GM23338 (cell line): ENCODE measurements around the gene PLA2G4B. TPM values are rescaled to one million over a fixed set of nuclear protein-coding genes. Genes with fewer than 3 reads are reported as not detected.
A peak's percentile ranks its signal among the peaks of the same experiment; 100 is the strongest.

ENCODE experiments used
- ATAC-seq: fragments of 200-7000 bp; cut with Tn5 transposase; 3 replicates; pipeline ENCODE4 v1.9.1; 2020
- DNase-seq: peaks from one replicate; pipeline ENCODE4 v3.0.0-alpha.2; 2015; ENCODE audit warnings: low spot score
- H2AFZ ChIP-seq: fragments of 200-600 bp; sonication (generic); 2 replicates; pipeline ENCODE4 v1.8.0; 2016; ENCODE audit warnings: antibody characterized with exemption, mild to moderate bottlenecking, moderate library complexity
- H3F3A ChIP-seq: fragments of 200-600 bp; sonication (generic); replicated peaks from 2 replicates; pipeline ENCODE4 v1.8.0; 2017; ENCODE audit warnings: antibody characterized with exemption, mixed run types, low read depth
- H3K27ac ChIP-seq: fragments of 200-600 bp; sonication (generic); 2 replicates; pipeline ENCODE4 v1.6.1; 2016; ENCODE audit warnings: low read depth
- H3K27me3 ChIP-seq: fragments of 200-600 bp; sonication (generic); 2 replicates; pipeline ENCODE4 v1.8.0; 2016; ENCODE audit warnings: mild to moderate bottlenecking, mixed run types, moderate library complexity; ENCODE audit not compliant: insufficient read depth
- H3K36me3 ChIP-seq: fragments of 200-600 bp; sonication (generic); 2 replicates; pipeline ENCODE4 v1.8.0; 2016; ENCODE audit warnings: mild to moderate bottlenecking; ENCODE audit not compliant: insufficient read depth
- H3K4me1 ChIP-seq: fragments of 200-600 bp; sonication (generic); 2 replicates; pipeline ENCODE4 v1.8.0; 2016; ENCODE audit warnings: mild to moderate bottlenecking, moderate library complexity; ENCODE audit not compliant: insufficient read depth
- H3K4me2 ChIP-seq: fragments of 200-600 bp; sonication (generic); 2 replicates; pipeline ENCODE4 v1.7.1; 2017; ENCODE audit warnings: mixed run types
- H3K4me3 ChIP-seq: fragments of 200-600 bp; sonication (generic); 2 replicates; pipeline ENCODE4 v1.6.1; 2016; ENCODE audit warnings: mixed run types
- H3K79me2 ChIP-seq: fragments of 200-600 bp; sonication (generic); replicated peaks from 2 replicates; pipeline ENCODE4 v1.8.0; 2017; ENCODE audit warnings: mild to moderate bottlenecking; ENCODE audit not compliant: insufficient read depth
- H3K9me2 ChIP-seq: fragments of 200-600 bp; sonication (generic); 2 replicates; pipeline ENCODE4 v1.8.0; 2017; ENCODE audit not compliant: insufficient read depth
- H4K20me1 ChIP-seq: fragments of 200-600 bp; sonication (generic); replicated peaks from 2 replicates; pipeline ENCODE4 v1.8.0; 2017; ENCODE audit warnings: mild to moderate bottlenecking; ENCODE audit not compliant: insufficient read depth
- H3K27ac Mint-ChIP-seq: 2 replicates; pipeline ENCODE4 v1.8.0; 2020; ENCODE audit warnings: inconsistent platforms, mild to moderate bottlenecking, moderate library complexity, mixed read lengths
- H3K27me3 Mint-ChIP-seq: 3 replicates; pipeline ENCODE4 v1.8.0; 2022; ENCODE audit warnings: low read depth, mild to moderate bottlenecking, moderate library complexity, mixed read lengths, inconsistent platforms; ENCODE audit not compliant: insufficient read depth, poor library complexity
- H3K36me3 Mint-ChIP-seq: 3 replicates; pipeline ENCODE4 v1.8.0; 2021; ENCODE audit warnings: low read depth, mild to moderate bottlenecking, inconsistent platforms, moderate library complexity, mixed read lengths
- H3K4me1 Mint-ChIP-seq: 3 replicates; pipeline ENCODE4 v1.8.0; 2020; ENCODE audit warnings: mild to moderate bottlenecking, inconsistent platforms, mixed read lengths
- H3K4me3 Mint-ChIP-seq: 3 replicates; pipeline ENCODE4 v1.8.0; 2021; ENCODE audit warnings: moderate library complexity, mild to moderate bottlenecking, inconsistent platforms, mixed read lengths
- H3K9me3 Mint-ChIP-seq: 3 replicates; pipeline ENCODE4 v1.8.0; 2020; ENCODE audit warnings: moderate library complexity, mild to moderate bottlenecking, inconsistent platforms, mixed read lengths
- CREB1 ChIP-seq: fragments of 250-450 bp; sonication (Bioruptor Pico); IDR thresholded peaks from 2 replicates; pipeline ENCODE4 v1.5.0; 2020; ENCODE audit warnings: low read depth, mild to moderate bottlenecking, moderate library complexity
- CTCF ChIP-seq, 2 experiments: fragments of 200-600 bp in 1 of 2; sonication (generic) in 1 of 2; conservative IDR thresholded peaks; 2 replicates each; pipeline versions ENCODE4 v1.5.1 to v1.6.1; 2016 to 2017; ENCODE audit warnings: antibody characterized with exemption in 2 of 2, low read depth in 2 of 2, mild to moderate bottlenecking in 2 of 2, moderate library complexity in 1 of 2
- ETS1 ChIP-seq: IDR thresholded peaks from 2 replicates; pipeline ENCODE4 v1.6.1; 2016; ENCODE audit warnings: antibody characterized with exemption
- EZH2 ChIP-seq: fragments of 200-600 bp; sonication (generic); IDR thresholded peaks from one replicate; pipeline ENCODE4 v1.8.0; 2017; ENCODE audit warnings: antibody characterized with exemption, mild to moderate bottlenecking, low read depth; ENCODE audit not compliant: unreplicated experiment
- EZH2phosphoT487 ChIP-seq: fragments of 200-600 bp; sonication (generic); IDR thresholded peaks from one replicate; pipeline ENCODE4 v1.8.1; 2018; ENCODE audit warnings: antibody characterized with exemption; ENCODE audit not compliant: unreplicated experiment
- JUNB ChIP-seq: IDR thresholded peaks from one replicate; pipeline ENCODE4 v1.6.1; 2016; ENCODE audit warnings: antibody characterized with exemption; ENCODE audit not compliant: unreplicated experiment
- NANOG ChIP-seq: IDR thresholded peaks from 2 replicates; pipeline ENCODE4 v1.6.1; 2016; ENCODE audit warnings: antibody characterized with exemption, borderline replicate concordance
- POLR2AphosphoS5 ChIP-seq: IDR thresholded peaks from 2 replicates; pipeline ENCODE4 v1.6.1; 2016; ENCODE audit warnings: antibody characterized with exemption, low read depth
- STAT1 ChIP-seq: IDR thresholded peaks from one replicate; pipeline ENCODE4 v1.6.1; 2016; ENCODE audit warnings: antibody characterized with exemption; ENCODE audit not compliant: unreplicated experiment
- ZNF114 ChIP-seq: fragments of 250-450 bp; sonication (Bioruptor Pico); IDR thresholded peaks from 2 replicates; pipeline ENCODE4 v1.5.0; 2020; ENCODE audit warnings: mild to moderate bottlenecking, moderate library complexity
- ZNF331 ChIP-seq: fragments of 250-450 bp; sonication (Bioruptor Pico); IDR thresholded peaks from 2 replicates; pipeline ENCODE4 v1.5.0; 2020; ENCODE audit warnings: low read depth, mild to moderate bottlenecking, moderate library complexity
- polyA plus RNA-seq: library from polyadenylated mRNA; unstranded; fragments of >200 nt; fragmentation: Nextera tagmentation; extraction: Ambion mirVana; gene quantifications from 2 replicates; pipeline ENCODE4 v1.2.1, GENCODE V29; 2016
- total RNA-seq: library from RNA; depleted of rRNA; stranded (reverse); fragments of >200 nt; shearing (Covaris generic); gene quantifications from 2 replicates; pipeline ENCODE4 v1.2.3, GENCODE V29; 2014

The PLA2G4B gene
- total and polyA plus RNA-seq, 2 experiments from 2014 or later = 4.4 to 9.6 TPM

GRCh38 chr15:41842229-41842628, 3.6 kb downstream of the PLA2G4B start:
- Histone ChIP-seq H3K4me1 (no peaks in the 10 kb centered on the region), H2AFZ (no peak overlapping the region), H3K4me2 (no peak overlapping the region), H3F3A (no peaks in the 10 kb centered on the region), H3K36me3 (no peaks in the 10 kb centered on the region), H3K27me3 (no peaks in the 10 kb centered on the region), H3K79me2 (no peaks in the 10 kb centered on the region), H4K20me1 (no peaks in the 10 kb centered on the region), H3K27ac (no peak overlapping the region), H3K9me2 (no peaks in the 10 kb centered on the region), H3K4me3 (no peak overlapping the region)
- Mint-ChIP-seq H3K27me3 (peaks cover 2% of the 10 kb centered on the region), H3K4me3 (no peak overlapping the region), H3K27ac (no peak overlapping the region), H3K36me3 (peaks cover 5% of the 10 kb centered on the region; the same call in 1 of the 3 replicates), H3K9me3 (no peaks in the 10 kb centered on the region), H3K4me1 (no peaks in the 10 kb centered on the region)
- ATAC-seq (peak; percentile 65), DNase-seq (no peak)
- no peak for TF ChIP-seq ZNF331 (CRISPR knock-in tag)
- no peak for TF ChIP-seq JUNB
- no peak for TF ChIP-seq NANOG
- no peak for TF ChIP-seq CTCF (conservative IDR thresholded peaks at IDR 0.05; ENCODE audit: low read depth in 2 of 2)
- no peak for TF ChIP-seq POLR2AphosphoS5
- TF ChIP-seq EZH2 = no peak
- TF ChIP-seq ZNF114 (CRISPR knock-in tag) = no peak
- no peak for TF ChIP-seq CREB1 (CRISPR knock-in tag)
- TF ChIP-seq STAT1 = no peak

GRCh38 chr15:41843571-41843970, 4.9 kb downstream of the PLA2G4B start:
- Mint-ChIP-seq H3K27me3 (peaks cover 4% of the 10 kb centered on the region), H3K9me3 (no peaks in the 10 kb centered on the region), H3K27ac (no peak overlapping the region), H3K4me1 (no peaks in the 10 kb centered on the region), H3K36me3 (no peaks in the 10 kb centered on the region; the same call in 2 of the 3 replicates), H3K4me3 (no peak overlapping the region)
- Histone ChIP-seq H3K4me1 (no peaks in the 10 kb centered on the region), H3F3A (no peaks in the 10 kb centered on the region), H3K4me2 (no peak overlapping the region), H2AFZ (no peak overlapping the region), H3K4me3 (no peak overlapping the region), H3K36me3 (no peaks in the 10 kb centered on the region), H3K9me2 (no peaks in the 10 kb centered on the region), H3K79me2 (no peaks in the 10 kb centered on the region), H3K27ac (no peak overlapping the region), H4K20me1 (no peaks in the 10 kb centered on the region), H3K27me3 (no peaks in the 10 kb centered on the region)
- no peak for ATAC-seq
- no peak for DNase-seq
- TF ChIP-seq POLR2AphosphoS5 (no peak), STAT1 (no peak), NANOG (no peak), ZNF331 (CRISPR knock-in tag) (no peak), CTCF (conservative IDR thresholded peaks at IDR 0.05; ENCODE audit: low read depth in 2 of 2) (no peak), CREB1 (CRISPR knock-in tag) (no peak), ETS1 (no peak), ZNF114 (CRISPR knock-in tag) (no peak), JUNB (no peak), EZH2phosphoT487 (no peak)
